Nephron (organoid): ENCODE results near the gene LSAMP.
A peak's percentile ranks its signal among the peaks of the same experiment; 100 is the strongest.

ENCODE experiments used
- H3K27ac Mint-ChIP-seq, 3 experiments: 2 replicates each; pipeline ENCODE4 v1.8.0; 2020; ENCODE audit warnings: mixed read lengths in 3 of 3, mild to moderate bottlenecking in 2 of 3, moderate library complexity in 1 of 3
- H3K27me3 Mint-ChIP-seq: 2 replicates; pipeline ENCODE4 v1.8.0; 2021; ENCODE audit warnings: low read depth, mild to moderate bottlenecking, moderate library complexity, mixed read lengths
- H3K36me3 Mint-ChIP-seq: 2 replicates; pipeline ENCODE4 v1.8.0; 2020; ENCODE audit warnings: low read depth, mixed read lengths
- H3K4me1 Mint-ChIP-seq: 2 replicates; pipeline ENCODE4 v1.8.0; 2020; ENCODE audit warnings: mixed read lengths
- H3K4me3 Mint-ChIP-seq, 3 experiments: 2 replicates each; pipeline ENCODE4 v1.8.0; 2020; ENCODE audit warnings: mild to moderate bottlenecking in 3 of 3, mixed read lengths in 3 of 3, moderate library complexity in 2 of 3
- H3K9me3 Mint-ChIP-seq: 2 replicates; pipeline ENCODE4 v1.8.0; 2020; ENCODE audit warnings: mixed read lengths
- CTCF ChIP-seq, 3 experiments: fragments of 200-600 bp; sonication (generic); IDR thresholded peaks; one replicate each; pipeline ENCODE4 v1.5.0; 2021; ENCODE audit warnings: antibody characterized with exemption in 3 of 3; ENCODE audit not compliant: unreplicated experiment in 3 of 3

Gene LSAMP

GRCh38 chr3:115996420-115997108 lies 448.7 kb downstream of the LSAMP start:
- no peak for TF ChIP-seq CTCF (IDR thresholded peaks at IDR 0.05; ENCODE audit: unreplicated experiment in 3 of 3)
- no peaks in the 10 kb centered on the region for H3K36me3 Mint-ChIP-seq
- H3K27me3 Mint-ChIP-seq = no peaks in the 10 kb centered on the region
- no peaks in the 10 kb centered on the region for H3K9me3 Mint-ChIP-seq
- H3K4me3 Mint-ChIP-seq = no peak overlapping the region
- peaks cover 13% of the 10 kb centered on the region for H3K4me1 Mint-ChIP-seq
- H3K27ac Mint-ChIP-seq = no peak overlapping the region

- no peaks in the 10 kb centered on the region for H3K4me1 Mint-ChIP-seq
- H3K27ac Mint-ChIP-seq = no peak overlapping the region
Observed at GRCh38 chr3:115990669-115991068, 454.6 kb downstream of the LSAMP start.

DNA sequence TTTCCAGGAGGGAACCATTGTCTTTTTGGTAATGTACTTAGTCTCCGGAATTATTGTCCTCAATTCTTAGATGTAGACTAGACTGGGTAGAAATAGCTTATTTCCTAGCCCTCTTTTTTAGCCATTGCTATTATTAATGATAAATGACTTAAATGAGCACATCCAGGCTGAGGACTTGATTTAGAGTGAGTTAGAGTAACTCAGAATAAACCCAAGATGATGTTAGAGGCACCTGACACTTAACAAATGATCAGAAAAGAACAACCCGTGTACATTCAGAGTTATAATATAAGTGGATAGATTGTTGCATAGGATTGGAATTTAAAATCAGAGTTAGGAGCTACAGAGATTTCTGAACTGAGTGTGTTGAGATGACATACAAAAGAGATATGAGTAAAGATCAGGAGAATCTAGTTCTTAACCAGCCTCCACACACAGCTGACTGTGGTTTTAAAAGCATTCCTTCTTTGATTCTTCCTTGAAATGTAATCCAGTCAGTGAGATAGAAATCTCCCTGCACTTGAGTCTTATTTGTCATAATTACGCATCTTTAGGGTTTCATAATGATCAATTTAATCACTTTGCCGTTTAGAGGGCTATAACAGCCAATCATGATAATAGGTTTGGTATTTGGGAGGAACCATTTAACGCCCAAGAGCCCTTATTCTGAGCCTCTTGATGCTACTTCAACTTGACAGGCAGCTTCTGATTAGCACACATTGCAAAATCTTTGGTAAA lies 455.4 kb downstream of the LSAMP start:
- no peaks in the 10 kb centered on the region for H3K9me3 Mint-ChIP-seq
- no peak overlapping the region for H3K27ac Mint-ChIP-seq
- H3K27me3 Mint-ChIP-seq = peaks cover 4% of the 10 kb centered on the region
- no peak overlapping the region for H3K4me3 Mint-ChIP-seq
- no peaks in the 10 kb centered on the region for H3K4me1 Mint-ChIP-seq
- no peak for TF ChIP-seq CTCF (IDR thresholded peaks at IDR 0.05; ENCODE audit: unreplicated experiment in 3 of 3)
- no peaks in the 10 kb centered on the region for H3K36me3 Mint-ChIP-seq

More at GRCh38 chr3:115990669-115991068, 454.6 kb downstream of the LSAMP start:
- TF ChIP-seq CTCF (IDR thresholded peaks at IDR 0.05; ENCODE audit: unreplicated experiment in 3 of 3) = no peak
- Mint-ChIP-seq H3K9me3 (no peaks in the 10 kb centered on the region), H3K27me3 (peaks cover 4% of the 10 kb centered on the region), H3K36me3 (no peaks in the 10 kb centered on the region), H3K4me3 (no peak overlapping the region)

- H3K27me3 Mint-ChIP-seq = peaks cover 4% of the 10 kb centered on the region
Observed at GRCh38 chr3:115986555-115987207, 458.6 kb downstream of the LSAMP start.

DNA sequence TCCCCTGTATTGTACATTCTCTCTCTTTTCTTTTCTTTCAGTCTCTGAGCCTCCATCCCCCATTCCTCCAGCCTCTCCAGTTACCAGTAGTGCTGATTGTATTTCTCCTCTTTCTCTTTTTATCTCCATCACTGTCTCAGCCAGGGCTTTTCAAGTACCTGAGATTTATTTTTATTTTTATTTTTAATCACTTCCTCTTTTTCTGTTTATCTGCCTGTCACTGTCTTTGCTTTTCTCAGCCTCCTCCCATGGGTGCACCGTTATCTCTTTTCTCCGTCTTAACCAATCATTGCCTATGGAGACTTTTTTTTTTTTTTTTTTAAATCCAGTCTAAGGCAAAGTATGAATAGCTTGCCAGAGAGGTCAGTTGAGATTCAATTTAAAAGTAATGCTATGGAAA lies 462.7 kb downstream of the LSAMP start:
- Mint-ChIP-seq H3K4me1 (no peaks in the 10 kb centered on the region), H3K9me3 (no peaks in the 10 kb centered on the region), H3K4me3 (no peak overlapping the region), H3K27ac (no peak overlapping the region), H3K36me3 (peaks cover 4% of the 10 kb centered on the region), H3K27me3 (peaks cover 4% of the 10 kb centered on the region)
- no peak for TF ChIP-seq CTCF (IDR thresholded peaks at IDR 0.05; ENCODE audit: unreplicated experiment in 3 of 3)

More at GRCh38 chr3:115986555-115987207, 458.6 kb downstream of the LSAMP start:
- H3K9me3 Mint-ChIP-seq = no peaks in the 10 kb centered on the region
- no peaks in the 10 kb centered on the region for H3K36me3 Mint-ChIP-seq
- peak overlapping the region in 1 of 3 experiments; percentile 33 for H3K27ac Mint-ChIP-seq
- no peaks in the 10 kb centered on the region for H3K4me1 Mint-ChIP-seq
- no peak overlapping the region for H3K4me3 Mint-ChIP-seq
- peak in 1 of 3 experiments; percentile 20 for TF ChIP-seq CTCF (IDR thresholded peaks at IDR 0.05; ENCODE audit: unreplicated experiment in 3 of 3)
